ENCODE data around the gene LEP. TPM values are rescaled to one million over a fixed set of nuclear protein-coding genes. Genes with fewer than 3 reads are reported as not detected.

The LEP gene
- total RNA-seq, 1 experiment from 2014 or later = not detected

GRCh38 chr7:128254470-128254869 is 13.4 kb downstream of the LEP start:
- Histone ChIP-seq H3K56ac (ENCODE audit: insufficient read length, low read depth, low read length) (no peak overlapping the region), H3K23ac (ENCODE audit: insufficient read length, low read depth, low read length) (no peak overlapping the region), H2BK12ac (ENCODE audit: insufficient read length, low read depth, low read length) (no peak overlapping the region), H2BK15ac (ENCODE audit: low read depth, low read length) (no peak overlapping the region), H3K4ac (ENCODE audit: low read depth, low read length) (no peak overlapping the region), H4K91ac (ENCODE audit: insufficient read length, low read depth, low read length) (no peak overlapping the region), H3K79me1 (ENCODE audit: insufficient read depth, low read depth, low read length, poor library complexity, severe bottlenecking) (no peaks in the 10 kb centered on the region), H3K27ac (ENCODE audit: insufficient read length, low read depth, low read length) (no peak overlapping the region), H4K5ac (ENCODE audit: insufficient read length, low read depth, low read length) (no peak overlapping the region), H4K8ac (replicated peaks; ENCODE audit: insufficient read length, low read depth, low read length) (no peak overlapping the region), H2BK5ac (ENCODE audit: insufficient read length, low read length) (no peak overlapping the region), H3T11ph (ENCODE audit: low read length) (no peak overlapping the region), H3K4me2 (ENCODE audit: insufficient read depth, insufficient read length, low read length) (no peak overlapping the region), H3K27me3 (ENCODE audit: insufficient read depth, low read length) (no peaks in the 10 kb centered on the region), H3K23me2 (ENCODE audit: insufficient read length, low read depth, low read length, poor library complexity, severe bottlenecking) (no peaks in the 10 kb centered on the region), H2BK20ac (ENCODE audit: low read depth, low read length, poor library complexity, severe bottlenecking) (no peak overlapping the region), H4K20me1 (ENCODE audit: control insufficient read depth, insufficient read depth, insufficient read length) (no peaks in the 10 kb centered on the region), H2AFZ (ENCODE audit: low read length) (no peak overlapping the region), H3K79me2 (ENCODE audit: insufficient read depth, low read length) (no peaks in the 10 kb centered on the region), H3K18ac (ENCODE audit: insufficient read length, low read depth, low read length) (no peak overlapping the region), H3K4me1 (ENCODE audit: insufficient read depth, low read length) (no peaks in the 10 kb centered on the region), H3K9me3 (ENCODE audit: control insufficient read depth, low read depth, low read length) (no peaks in the 10 kb centered on the region), H2AK5ac (ENCODE audit: insufficient read length, low read length) (no peak overlapping the region), H3K14ac (ENCODE audit: insufficient read depth, low read length) (no peak overlapping the region; the same call in 1 of the 2 replicates), H3K9ac (ENCODE audit: extremely low read depth, insufficient read length, low read length) (no peak overlapping the region), H2BK120ac (ENCODE audit: low read depth, low read length, poor library complexity, severe bottlenecking) (no peak overlapping the region)
- no CpG with 5 or more reads among the region's 5 CpGs for WGBS (ENCODE audit: extremely low coverage, insufficient read length, low lambda C conversion rate)
- TF ChIP-seq, protein P1, sequence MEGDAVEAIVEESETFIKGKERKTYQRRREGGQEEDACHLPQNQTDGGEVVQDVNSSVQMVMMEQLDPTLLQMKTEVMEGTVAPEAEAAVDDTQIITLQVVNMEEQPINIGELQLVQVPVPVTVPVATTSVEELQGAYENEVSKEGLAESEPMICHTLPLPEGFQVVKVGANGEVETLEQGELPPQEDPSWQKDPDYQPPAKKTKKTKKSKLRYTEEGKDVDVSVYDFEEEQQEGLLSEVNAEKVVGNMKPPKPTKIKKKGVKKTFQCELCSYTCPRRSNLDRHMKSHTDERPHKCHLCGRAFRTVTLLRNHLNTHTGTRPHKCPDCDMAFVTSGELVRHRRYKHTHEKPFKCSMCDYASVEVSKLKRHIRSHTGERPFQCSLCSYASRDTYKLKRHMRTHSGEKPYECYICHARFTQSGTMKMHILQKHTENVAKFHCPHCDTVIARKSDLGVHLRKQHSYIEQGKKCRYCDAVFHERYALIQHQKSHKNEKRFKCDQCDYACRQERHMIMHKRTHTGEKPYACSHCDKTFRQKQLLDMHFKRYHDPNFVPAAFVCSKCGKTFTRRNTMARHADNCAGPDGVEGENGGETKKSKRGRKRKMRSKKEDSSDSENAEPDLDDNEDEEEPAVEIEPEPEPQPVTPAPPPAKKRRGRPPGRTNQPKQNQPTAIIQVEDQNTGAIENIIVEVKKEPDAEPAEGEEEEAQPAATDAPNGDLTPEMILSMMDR (conservative IDR thresholded peaks at IDR 0.05) = no peak
- Mint-ChIP-seq H3K4me3 (no peak overlapping the region), H3K4me1 (peaks cover 10 to 14% of the 10 kb centered on the region in 2 experiments), H3K27ac (no peak overlapping the region; a peak in 1 of 7 replicates), H3K27me3 (ENCODE audit: low read depth) (peaks cover 13% of the 10 kb centered on the region), H3K36me3 (ENCODE audit: insufficient read depth in 1 of 3, low read depth in 3 of 3) (peaks cover 0 to 11% (median 9%) of the 10 kb centered on the region in 3 experiments; a peak in 5 of 7 replicates), H3K9me3 (peaks cover 0 to 3% of the 10 kb centered on the region in 2 experiments; a peak in 3 of 5 replicates)
- no peak for DNase-seq

Data from H9 (cell line).